AG04450 (cell line): ENCODE data around the gene OR10A3. TPM values are rescaled to one million over a fixed set of nuclear protein-coding genes. Genes with fewer than 3 reads are reported as not detected.

Experiments used
- CTCF ChIA-PET: fragments of 300-600, 350-600 bp; formaldehyde crosslinking; extraction: SDS; loops from one replicate; lab custom pipeline; 2022; ENCODE audit warnings: antibody characterized with exemption, inconsistent platforms; lab: Charles Lee
- POLR2A ChIA-PET: fragments of 350-600 bp; formaldehyde crosslinking; extraction: SDS; loops from one replicate; lab custom pipeline; 2021; ENCODE audit warnings: antibody characterized with exemption, inconsistent platforms; lab: Yijun Ruan, JAX
- DNase-seq: peaks from one replicate; pipeline ENCODE4 v3.0.0-alpha.2; 2011; ENCODE audit warnings: low read depth, low spot score
- H3K27ac ChIP-seq: one replicate; pipeline ENCODE4 v1.5.1; 2012; ENCODE audit warnings: low read depth, low read length, control low read depth
- H3K27me3 ChIP-seq: one replicate; pipeline ENCODE4 v1.6.0; 2012; ENCODE audit warnings: low read length; ENCODE audit not compliant: control insufficient read depth, insufficient read depth
- H3K4me3 ChIP-seq: 2 replicates; pipeline ENCODE4 v1.5.1; 2011; ENCODE audit warnings: mild to moderate bottlenecking, low read depth, low read length, control low read depth
- H3K9me3 ChIP-seq: 2 replicates; pipeline ENCODE4 v1.5.1; 2012; ENCODE audit warnings: low read length; ENCODE audit not compliant: control insufficient read depth, insufficient read depth
- CTCF ChIP-seq: IDR thresholded peaks from 2 replicates; pipeline ENCODE4 v1.5.1; 2011; ENCODE audit warnings: low read depth, low read length, control low read depth, inconsistent platforms
- polyA plus RNA-seq: library from polyadenylated mRNA; depleted of rRNA; stranded (reverse); fragments of >200 nt; gene quantifications from 2 replicates; pipeline ENCODE4 v1.2.3, GENCODE V29; 2011

The OR10A3 gene
- polyA plus RNA-seq, 1 experiment = 0.15 TPM

DNA sequence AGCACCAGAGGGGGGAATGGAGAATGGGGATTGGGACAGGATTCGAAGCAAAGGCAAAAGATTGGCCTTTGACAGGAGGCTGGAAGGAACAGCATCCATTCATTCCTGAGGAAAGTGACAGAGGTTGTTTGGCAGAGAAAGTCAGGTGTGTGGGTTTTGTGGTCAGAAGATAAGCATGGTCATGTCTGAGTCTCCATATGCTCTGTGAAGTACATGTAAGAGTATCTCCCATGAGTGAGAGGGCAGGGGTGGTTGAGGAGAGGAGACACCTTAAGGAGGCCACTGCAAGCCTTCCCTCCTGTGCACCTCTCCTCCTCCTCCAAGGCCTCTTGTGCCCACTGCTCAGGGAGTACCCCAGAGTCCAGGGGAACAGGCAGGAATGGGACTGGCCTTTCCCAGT lies 25.6 kb upstream of the OR10A3 start:
- DNase-seq = no peak
- POLR2A ChIA-PET = no interaction called here
- Histone ChIP-seq H3K27me3 (no peaks in the 10 kb centered on the region), H3K9me3 (peaks cover 9% of the 10 kb centered on the region), H3K4me3 (no peak overlapping the region), H3K27ac (no peak overlapping the region)
- no peak for TF ChIP-seq CTCF
- CTCF ChIA-PET = no interaction called here

DNA sequence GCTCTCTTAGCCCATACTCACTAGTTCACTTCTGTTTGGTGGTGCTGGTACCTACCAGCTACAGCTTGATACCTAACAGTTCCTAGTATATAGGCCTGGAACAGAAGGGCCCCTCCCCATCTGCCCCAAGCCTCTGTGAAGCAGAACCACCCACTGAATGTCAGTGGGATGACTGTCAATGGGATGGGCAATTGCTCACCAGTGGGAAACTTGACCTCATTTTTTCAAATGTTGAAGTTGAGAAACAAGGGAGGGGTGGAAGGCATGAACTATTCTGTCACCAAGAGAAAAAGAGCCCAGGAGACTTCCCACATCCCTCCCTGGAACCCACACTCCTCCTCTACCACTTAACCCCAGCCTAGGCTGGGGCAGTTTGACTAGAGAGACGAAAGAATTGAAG lies 23.9 kb upstream of the OR10A3 start, which contains the start of gene NLRP10:
NLRP10 (minus strand) TSS at position 62 of the 400 bp plus-strand sequence. CDS start 1,952 bp downstream, outside the sequence.
- Histone ChIP-seq H3K9me3 (peaks cover 12% of the 10 kb centered on the region), H3K4me3 (peak within 1 kb of the TSS; percentile 17; the same call in 1 of the 2 replicates), H3K27ac (peak within 1 kb of the TSS; percentile 98), H3K27me3 (no peaks in the 10 kb centered on the region)
- POLR2A ChIA-PET = interaction anchor here (1.1 to 2.3 kb wide), 2 partner anchors 12 to 22 kb away, joined by 5 to 24 read pairs; partner anchors contain the start of gene EIF3F
- CTCF ChIA-PET = interaction anchor here (1.0 to 3.4 kb wide), 5 partner anchors 21 to 134 kb away, joined by 3 to 27 read pairs (median 5); partner anchors contain the start of gene EIF3F
- peak; percentile 67 for DNase-seq
- TF ChIP-seq CTCF = no peak

DNA sequence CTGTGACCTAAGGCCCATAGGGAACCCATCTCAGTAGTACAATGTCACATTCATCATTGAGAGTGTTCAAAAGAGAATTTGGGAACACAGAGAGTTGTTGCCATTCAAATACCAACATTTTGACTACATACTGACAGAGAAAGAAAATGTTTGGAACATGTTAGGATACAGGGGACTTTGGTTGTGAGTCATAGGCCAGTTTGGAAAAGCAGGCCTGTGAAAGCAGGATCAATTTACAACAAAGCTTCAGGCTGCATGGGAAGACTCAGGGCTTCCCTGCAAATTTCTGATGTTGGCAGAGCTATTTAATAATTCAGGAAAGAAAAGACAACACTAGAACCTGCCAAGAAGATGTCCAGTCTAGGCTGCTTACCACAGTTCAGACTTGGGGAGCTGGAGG lies 23.4 kb upstream of the OR10A3 start:
- TF ChIP-seq CTCF = no peak
- CTCF ChIA-PET = interaction anchor here (1.3 to 3.4 kb wide), 6 partner anchors 22 to 134 kb away, joined by 4 to 27 read pairs (median 6); partner anchors contain the start of gene EIF3F
- Histone ChIP-seq H3K4me3 (peak overlapping the region; percentile 17; the same call in 1 of the 2 replicates), H3K27ac (peak overlapping the region; percentile 98), H3K9me3 (peaks cover 12% of the 10 kb centered on the region), H3K27me3 (no peaks in the 10 kb centered on the region)
- peak; percentile 59 for DNase-seq
- POLR2A ChIA-PET = interaction anchor here (1.1 to 2.3 kb wide), 2 partner anchors 13 to 22 kb away, joined by 5 to 24 read pairs; partner anchors contain the start of gene EIF3F

DNA sequence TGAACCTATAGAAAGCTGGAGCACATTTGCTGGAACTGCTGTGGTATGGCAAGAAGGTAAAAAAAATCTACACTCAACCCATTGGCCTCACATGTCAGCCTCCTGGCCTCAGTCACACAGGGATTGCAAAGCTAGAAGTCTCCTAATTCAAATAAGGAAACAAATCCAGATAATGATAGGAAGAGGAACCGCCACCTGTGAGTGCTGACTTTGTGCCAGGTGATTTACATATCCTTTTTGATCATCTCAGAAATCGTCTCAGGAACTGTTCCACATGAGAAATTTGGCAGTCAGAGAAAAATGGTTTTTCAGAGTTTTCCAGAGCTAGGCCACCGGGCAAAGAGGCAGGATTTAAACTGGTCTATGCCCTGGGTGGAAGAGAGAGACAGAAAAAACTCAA lies 22.8 kb upstream of the OR10A3 start:
- Histone ChIP-seq H3K9me3 (peaks cover 12% of the 10 kb centered on the region), H3K27me3 (no peaks in the 10 kb centered on the region), H3K4me3 (no peak overlapping the region), H3K27ac (peak overlapping the region; percentile 98)
- no peak for TF ChIP-seq CTCF
- ChIA-PET POLR2A (interaction anchor here (1.1 to 2.3 kb wide), 2 partner anchors 13 to 23 kb away, joined by 5 to 24 read pairs; partner anchors contain the start of gene EIF3F), CTCF (interaction anchor here (1.3 to 3.4 kb wide), 6 partner anchors 22 to 135 kb away, joined by 4 to 27 read pairs (median 6); partner anchors contain the start of gene EIF3F)
- DNase-seq = no peak

DNA sequence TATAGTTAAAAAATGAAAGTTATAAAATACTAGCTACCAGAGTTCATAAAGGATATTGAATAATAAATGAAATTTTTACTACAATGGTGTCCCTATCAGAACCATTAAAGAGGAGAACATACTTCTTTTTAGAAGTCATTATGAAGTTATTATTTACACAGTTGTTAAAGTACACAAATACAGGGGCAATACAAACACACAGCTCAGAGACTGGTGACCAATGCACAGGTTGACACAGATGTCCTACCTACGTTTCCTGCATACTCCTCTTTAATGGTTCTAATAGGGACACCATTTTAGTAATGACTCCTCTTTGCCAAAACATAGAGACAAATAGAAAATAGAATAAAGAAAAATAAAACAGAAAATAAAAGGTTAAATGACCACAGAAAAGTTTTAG lies 13.7 kb upstream of the OR10A3 start:
- Histone ChIP-seq H3K9me3 (no peaks in the 10 kb centered on the region; the same call in 1 of the 2 replicates), H3K27me3 (no peaks in the 10 kb centered on the region), H3K4me3 (no peak overlapping the region), H3K27ac (no peak overlapping the region)
- POLR2A ChIA-PET = no interaction called here
- TF ChIP-seq CTCF = no peak
- CTCF ChIA-PET = no interaction called here
- no peak for DNase-seq
